OCI-LY3 (cell line): Measurements from ENCODE around the gene CIAO3.
"Not testable (repeated sequence)": the region's sequence is repeated elsewhere in the genome, so short reads cannot be mapped to it uniquely, and the experiment has no call there.

Source experiments
- H2AFZ ChIP-seq: fragments of 200-600, 300-600 bp; shearing (Covaris generic); 2 replicates; pipeline ENCODE4 v1.6.0; 2014; ENCODE audit warnings: antibody characterized with exemption, low read depth, low read length
- H3K27ac ChIP-seq: fragments of 200-600, 300-600 bp; sonication (generic); 2 replicates; pipeline ENCODE4 v1.5.1; 2014; ENCODE audit warnings: mild to moderate bottlenecking, low read length, moderate library complexity, mixed read lengths
- H3K27me3 ChIP-seq: fragments of 200-600, 300-600 bp; sonication (generic); 2 replicates; pipeline ENCODE4 v1.6.1; 2014; ENCODE audit warnings: low read depth, low read length, mixed read lengths
- H3K36me3 ChIP-seq: fragments of 200-600, 300-600 bp; sonication (generic); replicated peaks from 2 replicates; pipeline ENCODE3; 2014; ENCODE audit warnings: low read depth, low read length, mixed read lengths
- H3K4me1 ChIP-seq: fragments of 300-600, 200-600 bp; sonication (generic); 2 replicates; pipeline ENCODE4 v1.6.1; 2014; ENCODE audit warnings: low read length, mixed read lengths
- H3K4me2 ChIP-seq: fragments of 200-600, 300-600 bp; sonication (generic); 2 replicates; pipeline ENCODE4 v1.6.1; 2014; ENCODE audit warnings: low read length, mixed read lengths
- H3K4me3 ChIP-seq: fragments of 300-600, 200-600 bp; sonication (generic); 2 replicates; pipeline ENCODE4 v1.5.1; 2014; ENCODE audit warnings: antibody characterized with exemption, mild to moderate bottlenecking, low read length, moderate library complexity
- H3K79me2 ChIP-seq: fragments of 300-600, 200-600 bp; shearing (Covaris generic); 2 replicates; pipeline ENCODE4 v1.6.1; 2014; ENCODE audit warnings: mild to moderate bottlenecking, low read length, mixed read lengths
- H3K9ac ChIP-seq: fragments of 300-600, 200-600 bp; shearing (Covaris generic); 2 replicates; pipeline ENCODE4 v1.6.0; 2014; ENCODE audit warnings: mild to moderate bottlenecking, low read length, moderate library complexity
- H3K9me3 ChIP-seq: fragments of 200-600, 300-600 bp; shearing (Covaris generic); 2 replicates; pipeline ENCODE4 v1.6.1; 2014; ENCODE audit warnings: low read length, mixed read lengths; ENCODE audit not compliant: insufficient read depth
- H4K20me1 ChIP-seq: fragments of 200-600, 300-600 bp; sonication (generic); 2 replicates; pipeline ENCODE4 v1.6.1; 2016; ENCODE audit warnings: low read length, mixed read lengths; ENCODE audit not compliant: insufficient read depth
- EZH2phosphoT487 ChIP-seq: fragments of 200-600 bp; shearing (Covaris generic); IDR thresholded peaks from 2 replicates; pipeline ENCODE4 v1.6.1; 2018; ENCODE audit warnings: antibody characterized with exemption, mixed run types, low read depth
- TF ChIP-seq, protein P1 (sequence below): fragments of 200-600, 300-600 bp; sonication (generic); IDR thresholded peaks from 2 replicates; pipeline ENCODE4 v1.5.1; 2014; ENCODE audit warnings: antibody characterized with exemption, low read length, low read depth

CIAO3 gene

DNA sequence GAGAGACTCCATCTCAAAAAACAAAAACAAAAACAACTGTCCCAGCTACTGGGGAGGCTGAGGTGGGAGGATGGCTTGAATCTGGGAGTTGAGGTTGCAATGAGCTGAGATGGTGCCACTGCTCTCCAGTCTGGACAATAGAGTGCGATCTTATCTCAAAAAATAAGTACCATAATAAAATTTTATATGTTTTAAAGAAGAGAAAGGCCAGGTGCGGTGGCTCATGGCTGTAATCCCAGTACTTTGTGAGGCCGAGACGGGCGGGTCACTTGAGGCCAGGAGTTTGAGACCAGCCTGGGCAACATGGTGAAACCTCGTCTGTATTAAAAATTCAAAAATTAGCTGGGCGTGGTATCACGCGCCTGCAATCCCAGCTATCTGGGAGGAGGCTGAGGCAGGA, 36.0 kb upstream of the CIAO3 start:
- Histone ChIP-seq H3K79me2 (no peaks in the 10 kb centered on the region), H3K4me1 (no peaks in the 10 kb centered on the region), H3K9me3 (no peaks in the 10 kb centered on the region), H3K4me2 (no peak overlapping the region), H3K9ac (no peak overlapping the region), H2AFZ (no peak overlapping the region), H3K27me3 (peaks cover 15% of the 10 kb centered on the region), H4K20me1 (no peaks in the 10 kb centered on the region), H3K4me3 (no peak overlapping the region), H3K27ac (no peak overlapping the region), H3K36me3 (no peaks in the 10 kb centered on the region)
- TF ChIP-seq EZH2phosphoT487 = no peak
- TF ChIP-seq, protein P1, sequence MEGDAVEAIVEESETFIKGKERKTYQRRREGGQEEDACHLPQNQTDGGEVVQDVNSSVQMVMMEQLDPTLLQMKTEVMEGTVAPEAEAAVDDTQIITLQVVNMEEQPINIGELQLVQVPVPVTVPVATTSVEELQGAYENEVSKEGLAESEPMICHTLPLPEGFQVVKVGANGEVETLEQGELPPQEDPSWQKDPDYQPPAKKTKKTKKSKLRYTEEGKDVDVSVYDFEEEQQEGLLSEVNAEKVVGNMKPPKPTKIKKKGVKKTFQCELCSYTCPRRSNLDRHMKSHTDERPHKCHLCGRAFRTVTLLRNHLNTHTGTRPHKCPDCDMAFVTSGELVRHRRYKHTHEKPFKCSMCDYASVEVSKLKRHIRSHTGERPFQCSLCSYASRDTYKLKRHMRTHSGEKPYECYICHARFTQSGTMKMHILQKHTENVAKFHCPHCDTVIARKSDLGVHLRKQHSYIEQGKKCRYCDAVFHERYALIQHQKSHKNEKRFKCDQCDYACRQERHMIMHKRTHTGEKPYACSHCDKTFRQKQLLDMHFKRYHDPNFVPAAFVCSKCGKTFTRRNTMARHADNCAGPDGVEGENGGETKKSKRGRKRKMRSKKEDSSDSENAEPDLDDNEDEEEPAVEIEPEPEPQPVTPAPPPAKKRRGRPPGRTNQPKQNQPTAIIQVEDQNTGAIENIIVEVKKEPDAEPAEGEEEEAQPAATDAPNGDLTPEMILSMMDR = no peak

DNA sequence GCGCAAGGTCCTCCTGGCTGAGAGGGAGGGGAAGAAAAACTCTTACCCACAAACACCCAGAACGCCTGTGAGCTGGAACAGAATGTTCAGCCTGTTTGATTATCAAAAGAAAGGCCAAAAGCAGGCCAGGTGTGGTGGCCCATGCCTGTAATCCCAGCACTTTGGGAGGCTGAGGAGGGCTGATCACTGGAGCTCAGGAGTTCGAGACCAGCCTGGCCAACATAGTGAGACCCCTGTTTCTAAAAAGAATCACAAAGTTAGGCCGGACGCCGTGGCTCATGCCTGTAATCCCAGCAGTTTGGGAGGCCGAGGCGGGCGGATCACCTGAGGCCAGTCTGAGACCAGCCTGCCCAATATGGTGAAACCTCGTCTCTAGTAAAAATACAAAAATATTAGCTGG, 35.5 kb upstream of the CIAO3 start:
- not testable (repeated sequence) for H2AFZ ChIP-seq, H3K79me2 ChIP-seq, H3K27ac ChIP-seq, H3K9me3 ChIP-seq, H3K4me2 ChIP-seq, H4K20me1 ChIP-seq, H3K4me1 ChIP-seq, H3K9ac ChIP-seq, H3K4me3 ChIP-seq, H3K36me3 ChIP-seq
- H3K27me3 ChIP-seq = peaks cover 15% of the 10 kb centered on the region

DNA sequence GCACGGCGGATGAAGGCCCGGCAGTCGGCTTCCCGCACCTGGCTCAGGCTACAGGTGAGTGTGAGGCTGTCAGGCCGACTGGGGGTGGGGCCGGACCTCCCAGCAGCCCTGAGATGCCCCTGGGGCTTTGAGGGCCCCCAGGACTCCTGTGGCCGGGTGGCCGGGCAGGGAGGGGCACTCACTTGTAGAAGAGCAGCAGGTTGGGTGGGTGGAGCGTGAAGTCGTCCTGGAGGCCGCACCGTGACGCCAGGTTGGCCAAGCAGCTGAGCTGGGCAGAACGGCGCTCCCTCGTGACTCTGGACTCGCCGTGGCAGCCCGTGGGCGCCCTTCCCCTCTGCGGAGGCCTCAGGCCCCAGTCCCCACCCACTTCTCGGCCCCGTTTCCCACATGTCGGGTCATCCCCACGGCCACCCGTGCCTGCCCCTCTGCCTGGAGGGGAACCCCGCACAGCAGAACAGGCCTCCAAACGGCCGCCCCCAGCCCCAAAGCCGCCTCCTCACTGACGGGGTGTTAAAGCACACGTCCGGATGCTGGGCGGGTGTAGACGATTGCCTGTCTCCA, 34.5 kb upstream of the CIAO3 start:
- H3K9ac ChIP-seq = no peak overlapping the region
- H2AFZ ChIP-seq = no peak overlapping the region
- no peak overlapping the region for H3K4me2 ChIP-seq
- H3K9me3 ChIP-seq = no peaks in the 10 kb centered on the region
- H3K4me1 ChIP-seq = no peaks in the 10 kb centered on the region
- H3K4me3 ChIP-seq = no peak overlapping the region
- H3K27ac ChIP-seq = no peak overlapping the region
- no peaks in the 10 kb centered on the region for H4K20me1 ChIP-seq
- peaks cover 15% of the 10 kb centered on the region for H3K27me3 ChIP-seq
- H3K36me3 ChIP-seq = no peaks in the 10 kb centered on the region
- no peak for TF ChIP-seq EZH2phosphoT487
- TF ChIP-seq, protein P1 = no peak
- H3K79me2 ChIP-seq = no peaks in the 10 kb centered on the region

DNA sequence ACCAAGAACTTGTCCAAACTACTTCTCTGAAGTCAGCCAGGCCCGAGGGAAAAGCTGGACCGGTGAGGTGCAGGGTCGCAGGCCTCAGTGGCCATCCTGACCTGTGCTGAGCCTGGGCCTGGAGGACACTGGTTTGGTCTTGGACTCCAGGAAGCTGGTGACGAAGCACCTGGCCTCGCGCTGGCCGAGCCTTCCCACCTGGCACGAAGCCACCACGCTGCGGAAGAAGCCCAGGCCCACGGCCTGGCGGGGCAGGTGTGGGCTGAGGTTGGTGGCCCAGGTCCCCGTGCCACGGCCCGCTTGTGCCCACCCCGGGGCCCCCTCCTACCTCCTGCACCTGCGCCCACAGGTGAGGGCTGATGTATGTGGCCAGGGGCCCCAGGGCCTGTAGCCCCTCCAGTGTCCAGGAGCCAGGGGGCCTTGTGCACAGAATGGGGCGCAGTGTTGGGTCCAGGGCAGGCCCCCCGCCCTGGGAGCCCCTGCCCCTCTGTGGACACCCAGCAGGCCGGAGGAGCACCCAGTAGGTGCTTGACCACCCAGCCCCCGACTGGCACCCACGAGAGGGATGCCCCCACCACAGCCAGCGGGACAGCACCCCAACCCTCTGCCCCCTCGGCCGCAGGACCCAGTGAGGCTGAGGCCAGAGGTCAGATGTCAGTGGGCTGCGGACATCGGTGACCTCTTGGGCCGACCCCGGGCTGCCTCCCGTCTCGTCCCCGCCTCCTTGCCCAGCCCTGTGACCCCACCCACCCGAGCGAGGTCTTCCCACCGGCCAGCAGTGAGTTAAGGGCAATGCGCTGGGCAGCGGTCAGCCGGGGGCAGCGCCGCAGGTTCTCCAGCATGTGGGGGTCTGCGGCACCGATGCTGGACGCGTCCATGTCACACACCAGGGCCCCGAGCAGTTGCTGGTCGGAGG, 33.5 kb upstream of the CIAO3 start:
- no peak overlapping the region for H3K4me3 ChIP-seq
- H3K9ac ChIP-seq = no peak overlapping the region
- no peaks in the 10 kb centered on the region for H4K20me1 ChIP-seq
- H3K4me2 ChIP-seq = no peak overlapping the region
- H3K27me3 ChIP-seq = peaks cover 15% of the 10 kb centered on the region
- no peaks in the 10 kb centered on the region for H3K79me2 ChIP-seq
- H2AFZ ChIP-seq = no peak overlapping the region
- H3K27ac ChIP-seq = no peak overlapping the region
- H3K36me3 ChIP-seq = no peaks in the 10 kb centered on the region
- no peaks in the 10 kb centered on the region for H3K9me3 ChIP-seq
- H3K4me1 ChIP-seq = no peaks in the 10 kb centered on the region
- TF ChIP-seq EZH2phosphoT487 = no peak
- TF ChIP-seq, protein P1 = no peak
